K562 (cell line): ENCODE results near the gene FOXP4. TPM values are rescaled to one million over a fixed set of nuclear protein-coding genes. Genes with fewer than 3 reads are reported as not detected.

Source experiments
- ATAC-seq: fragments of 200-7000 bp; cut with Tn5 transposase; 3 replicates; pipeline ENCODE4 v1.9.1; 2020; ENCODE audit warnings: moderate library complexity
- BruUV-seq: library from RNA; stranded (reverse); fragments of 400-500 nt; replicated peaks from 2 replicates; lab custom pipeline; 2021; lab: Mats Ljungman, UMichigan
- CTCF ChIA-PET: fragments of 300-600 bp; formaldehyde crosslinking; extraction: SDS; loops from one replicate; lab custom pipeline; 2021; ENCODE audit warnings: low intra/inter-chr PET ratio; lab: Yijun Ruan, JAX
- POLR2A ChIA-PET: fragments of 300-600, 350-650 bp; sonication (Branson Sonifier 250); formaldehyde crosslinking; extraction: SDS; loops from one replicate; lab custom pipeline; 2021; ENCODE audit warnings: antibody characterized with exemption, inconsistent platforms; lab: Yijun Ruan, JAX
- DNase-seq, 4 experiments: peaks; one replicate each; pipeline versions ENCODE4 v3.0.0 to v3.0.0-alpha.2; 2011 to 2018; ENCODE audit warnings: low spot score in 3 of 4, mixed read lengths in 3 of 4; ENCODE audit errors: extremely low read depth in 1 of 4
- FAIRE-seq: peaks from 2 replicates; lab custom pipeline; 2011; peaks lifted over from hg19 to GRCh38; lab: Jason Lieb, UNC
- H2AFZ ChIP-seq: 2 replicates; pipeline ENCODE4 v1.6.0; 2011; ENCODE audit warnings: low read depth, low read length, control low read depth, inconsistent platforms
- H3K27ac ChIP-seq: fragments of 200-600 bp; 3 replicates; pipeline ENCODE4 v1.8.0; 2011; ENCODE audit warnings: low read depth, mild to moderate bottlenecking, control low read depth, inconsistent platforms, low read length, moderate library complexity, mixed read lengths; ENCODE audit errors: extremely low read depth
- H3K27me3 ChIP-seq, 2 experiments: fragments of 300-600 bp in 1 of 2; 2 replicates in 1 of 2; 3 replicates in 1 of 2; pipeline versions ENCODE4 v1.6.0 to v1.8.0; 2011; ENCODE audit warnings: inconsistent platforms in 2 of 2, low read length in 2 of 2, mild to moderate bottlenecking in 1 of 2, mixed read lengths in 1 of 2, moderate library complexity in 1 of 2; ENCODE audit not compliant: control insufficient read depth in 2 of 2, insufficient read depth in 2 of 2
- H3K36me3 ChIP-seq: fragments of 300-600 bp; 3 replicates; pipeline ENCODE4 v1.8.0; 2011; ENCODE audit warnings: mild to moderate bottlenecking, low read length, inconsistent platforms; ENCODE audit not compliant: control insufficient read depth, insufficient read depth
- H3K4me1 ChIP-seq, 2 experiments: fragments of 200-600 bp in 1 of 2; replicated peaks in 1 of 2; 2 replicates in 1 of 2; 3 replicates in 1 of 2; pipeline versions ENCODE4 v1.5.1 to v1.8.0; 2011; ENCODE audit warnings: inconsistent platforms in 2 of 2, low read length in 2 of 2, mild to moderate bottlenecking in 1 of 2, mixed read lengths in 1 of 2, moderate library complexity in 1 of 2; ENCODE audit not compliant: control insufficient read depth in 2 of 2, insufficient read depth in 2 of 2
- H3K4me2 ChIP-seq: 2 replicates; pipeline ENCODE4 v1.6.1; 2011; ENCODE audit warnings: low read length, control low read depth, inconsistent platforms, mixed read lengths; ENCODE audit not compliant: insufficient read depth
- H3K4me3 ChIP-seq: fragments of 200-600 bp; sonication (generic), shearing (Covaris generic); 2 replicates; pipeline ENCODE4 v1.5.1; 2016; ENCODE audit warnings: control low read depth, inconsistent platforms
- H3K79me2 ChIP-seq: fragments of 200-600 bp; 3 replicates; pipeline ENCODE4 v1.8.0; 2011; ENCODE audit warnings: low read length, inconsistent platforms; ENCODE audit not compliant: control insufficient read depth, insufficient read depth
- H3K9ac ChIP-seq, 2 experiments: 2 replicates each; pipeline versions ENCODE4 v1.6.0 to v1.6.1; 2011; ENCODE audit warnings: low read depth in 2 of 2, low read length in 2 of 2, control low read depth in 1 of 2, inconsistent platforms in 1 of 2, mild to moderate bottlenecking in 1 of 2, mixed read lengths in 1 of 2; ENCODE audit not compliant: insufficient read depth in 1 of 2
- H3K9me1 ChIP-seq: one replicate; pipeline ENCODE4 v1.6.0; 2011; ENCODE audit warnings: inconsistent platforms, mild to moderate bottlenecking, low read length, moderate library complexity; ENCODE audit not compliant: control insufficient read depth, insufficient read depth
- H3K9me3 ChIP-seq: replicated peaks from 2 replicates; pipeline ENCODE4 v1.5.1; 2011; ENCODE audit warnings: low read depth, low read length, inconsistent platforms; ENCODE audit not compliant: control insufficient read depth, insufficient read depth
- H4K20me1 ChIP-seq: replicated peaks from 2 replicates; pipeline ENCODE4 v1.6.1; 2011; ENCODE audit warnings: low read length, inconsistent platforms, mixed read lengths; ENCODE audit not compliant: control insufficient read depth, insufficient read depth
- ELF4 ChIP-seq: fragments of 450-650 bp; formaldehyde crosslinking; IDR thresholded peaks from 2 replicates; pipeline ENCODE4 v1.4.0; 2022; ENCODE audit warnings: missing genetic modification characterization
- NR2C2 ChIP-seq, 2 experiments: fragments of 200-800 bp in 1 of 2; sonication (Bioruptor generic) in 1 of 2; sonication (generic) in 1 of 2; formaldehyde crosslinking in 1 of 2; IDR thresholded peaks; 2 replicates each; pipeline versions ENCODE4 v1.6.1 to v1.8.0; 2016 to 2022; ENCODE audit warnings: mild to moderate bottlenecking in 1 of 2, missing compliant biosample characterization in 1 of 2, missing genetic modification characterization in 1 of 2, missing genetic modification reagents in 1 of 2
- SMAD1 ChIP-seq: fragments of 150-350 bp; IDR thresholded peaks from 2 replicates; pipeline ENCODE4 v1.6.1; 2014; ENCODE audit warnings: low read length, low read depth; ENCODE audit not compliant: partially characterized antibody
- SMAD4 ChIP-seq: fragments of 250-450 bp; sonication (Bioruptor Pico); conservative IDR thresholded peaks from 2 replicates; pipeline ENCODE4 v1.8.0; 2021; ENCODE audit warnings: inconsistent platforms, mild to moderate bottlenecking, moderate library complexity
- TAF15 ChIP-seq: fragments of 200-400 bp; formaldehyde crosslinking; IDR thresholded peaks from 2 replicates; pipeline ENCODE4 v1.6.1; 2017; ENCODE audit warnings: mild to moderate bottlenecking, low read depth, low read length, moderate library complexity
- ZBTB33 ChIP-seq: sonication (generic); formaldehyde crosslinking; IDR thresholded peaks from 2 replicates; pipeline ENCODE4 v1.8.1; 2023; ENCODE audit warnings: mild to moderate bottlenecking, missing genetic modification reagents
- ZNF395 ChIP-seq: fragments of 200-800 bp; sonication (Bioruptor generic); IDR thresholded peaks from 2 replicates; pipeline ENCODE4 v1.6.1; 2017; ENCODE audit warnings: missing genetic modification characterization, missing compliant biosample characterization
- ZNF780A ChIP-seq: fragments of 250-450 bp; sonication (Bioruptor Pico); IDR thresholded peaks from 2 replicates; pipeline ENCODE4 v1.5.0; 2021; ENCODE audit warnings: mild to moderate bottlenecking
- WGBS: fragments of 100-300 bp; shearing (Covaris generic); methylation state at CpG from one replicate; pipeline ENCODE4 v1.1.6; 2016; ENCODE audit warnings: low coverage, mixed read lengths; ENCODE audit not compliant: insufficient coverage; ENCODE audit errors: missing lambda C conversion rate; 5-methylcytosine and 5-hydroxymethylcytosine counted together
- in situ Hi-C: fragments of 300-500 bp; cut with MboI; formaldehyde crosslinking; loops from 4 replicates; pipeline ENCODE4 v1.15.0; 2018; ENCODE audit warnings: inconsistent platforms, mixed read lengths
- intact Hi-C: fragments of 100-400 bp; cut with micrococcal nuclease; formaldehyde crosslinking; loops from 2 replicates; pipeline ENCODE4 v1.14.2; 2022
- polyA plus RNA-seq, 8 experiments: library from polyadenylated mRNA; depleted of rRNA in 4 of 8; stranded (reverse) in 5 of 8; unstranded in 3 of 8; fragments of >200 nt; fragmentation: Nextera tagmentation in 2 of 8; fragmentation: Illumina TruSeq in 1 of 8; extraction: Ambion mirVana in 2 of 8; extraction: Trizol in 1 of 8; gene quantifications; 2 replicates each; pipeline versions ENCODE4 v1.2.1 to v1.2.3, GENCODE V29; 2011 to 2014; ENCODE audit warnings: inconsistent platforms in 1 of 8, missing spikeins in 1 of 8
- total RNA-seq, 7 experiments: library from RNA; depleted of rRNA in 6 of 7; stranded (reverse); fragments of >200 nt in 6 of 7; fragmentation: Illumina TruSeq in 2 of 7; extraction: Trizol in 2 of 7; gene quantifications; 2 replicates each; pipeline versions ENCODE4 v1.2.1 to v1.2.3, GENCODE V29; 2011 to 2021; ENCODE audit warnings: low replicate concordance in 1 of 7

FOXP4 gene
- total and polyA plus RNA-seq, 9 of the 15 experiments (the other 6 are each of a cell fraction or from before 2014, with no cell fraction given), result 0.11 to 29.4 (median 2.3) TPM

- BruUV-seq, result no TSS peak
- H3K4me1 ChIP-seq, result peaks cover 0 to 17% of the 10 kb centered on the region in 2 experiments; a peak in 2 of 5 replicates
- H3K4me3 ChIP-seq, result no peak overlapping the region
- DNase-seq (no peak), FAIRE-seq (no peak), ATAC-seq (no peak)
- no peak overlapping the region for H2AFZ ChIP-seq
- no peak overlapping the region for H3K9ac ChIP-seq
- no peaks in the 10 kb centered on the region for H3K79me2 ChIP-seq
- ChIA-PET POLR2A (interaction anchor here (1.5 kb wide), 1 partner anchor 13 kb away, joined by 4 read pairs; no protein-coding TSS in a partner anchor), CTCF (no interaction called here)
- 35% methylated on average over 26 of the region's 31 CpGs for WGBS
- intact Hi-C loops, result no loop called here
- H3K27ac ChIP-seq, result no peak overlapping the region
- H3K9me3 ChIP-seq, result no peaks in the 10 kb centered on the region
- no peaks in the 10 kb centered on the region for H3K9me1 ChIP-seq
- no peaks in the 10 kb centered on the region for H3K36me3 ChIP-seq
- H3K4me2 ChIP-seq, result no peak overlapping the region
- TF ChIP-seq ELF4 (CRISPR knock-in tag), result no peak
- TF ChIP-seq, all 486 proteins: peak for 0
- H3K27me3 ChIP-seq, result peaks cover 30 to 51% of the 10 kb centered on the region in 2 experiments
- in situ Hi-C loops, result no loop called here
- H4K20me1 ChIP-seq, result peaks cover 7% of the 10 kb centered on the region
Measured at GRCh38 chr6:41504466-41505121, 41.6 kb upstream of the FOXP4 start.

DNA sequence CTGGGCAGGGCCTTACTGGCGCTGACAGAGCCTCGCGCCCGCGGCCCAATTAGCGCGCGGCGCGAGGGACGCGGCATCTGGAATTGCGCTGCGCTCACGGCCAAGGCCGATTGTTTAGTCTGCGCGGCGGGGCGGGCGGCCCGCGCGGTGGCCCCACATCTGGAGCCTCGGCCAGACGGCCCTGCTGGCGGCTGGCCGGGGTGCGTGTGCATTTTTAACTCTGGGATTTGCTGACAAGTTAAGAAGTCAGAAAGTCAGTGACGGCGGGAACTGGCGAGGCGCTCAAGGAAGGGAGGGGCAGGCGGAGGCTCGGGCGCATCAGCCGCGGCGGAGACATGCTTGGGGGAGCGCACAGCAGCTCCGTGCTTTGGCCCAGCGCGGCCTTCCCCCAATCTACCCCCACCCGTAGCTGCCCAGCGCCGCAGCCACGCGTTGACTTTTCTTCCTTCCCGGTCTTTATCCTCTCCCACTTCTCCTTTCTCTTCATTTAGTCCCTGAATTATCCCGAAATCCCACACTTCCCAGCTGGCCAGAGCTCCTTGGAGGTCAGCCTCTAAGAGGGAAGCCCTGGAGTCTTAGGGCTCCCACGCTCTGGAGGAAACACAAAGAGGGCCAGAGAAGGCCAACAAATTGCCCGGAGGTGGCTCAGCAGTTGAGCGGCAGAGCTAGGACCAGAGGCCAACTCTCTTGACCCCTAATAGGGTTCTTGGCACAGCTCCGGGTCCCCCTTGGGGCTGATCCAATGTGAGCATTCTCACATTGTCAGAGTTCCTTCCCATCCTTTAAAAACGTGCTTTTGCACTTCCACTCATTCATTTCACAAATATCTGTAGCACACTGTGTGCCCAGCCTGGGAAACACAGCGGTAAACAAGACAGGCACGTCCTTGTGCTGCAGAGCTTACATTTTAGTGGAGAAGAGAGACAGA lies 40.8 kb upstream of the FOXP4 start:
- no peaks in the 10 kb centered on the region for H3K36me3 ChIP-seq
- H3K4me3 ChIP-seq, result no peak overlapping the region
- peaks cover 4% of the 10 kb centered on the region; the same call in 1 of the 2 replicates for H4K20me1 ChIP-seq
- no peaks in the 10 kb centered on the region for H3K9me3 ChIP-seq
- CTCF ChIA-PET, result no interaction called here
- intact Hi-C loops, result no loop called here
- H3K9ac ChIP-seq, result no peak overlapping the region
- POLR2A ChIA-PET, result interaction anchor here (1.5 kb wide), 1 partner anchor 12 kb away, joined by 4 read pairs; no protein-coding TSS in a partner anchor
- peak; percentile 29; the same call in 2 of the 3 replicates for ATAC-seq
- no peak overlapping the region for H2AFZ ChIP-seq
- H3K9me1 ChIP-seq, result no peaks in the 10 kb centered on the region
- 14% methylated on average over 41 of the region's 57 CpGs for WGBS
- no peak for TF ChIP-seq SMAD1
- peak; percentile 26; the same call in 1 of the 2 replicates for TF ChIP-seq SMAD4
- TF ChIP-seq ZNF780A (CRISPR knock-in tag), result no peak
- no peak for TF ChIP-seq NR2C2 (CRISPR knock-in tag; IDR thresholded peaks at IDR 0.05)
- TF ChIP-seq NR2C2 (tag; IDR thresholded peaks at IDR 0.05), result no peak
- TF ChIP-seq TAF15, result no peak
- no peak for TF ChIP-seq ZNF395 (CRISPR knock-in tag)
- TF ChIP-seq ZBTB33 (CRISPR knock-in tag), result peak; percentile 94
- no peak overlapping the region for H3K27ac ChIP-seq
- no TSS peak for BruUV-seq
- peaks cover 0 to 17% of the 10 kb centered on the region in 2 experiments; a peak in 2 of 5 replicates for H3K4me1 ChIP-seq
- H3K4me2 ChIP-seq, result no peak overlapping the region
- H3K79me2 ChIP-seq, result no peaks in the 10 kb centered on the region
- peaks cover 30 to 56% of the 10 kb centered on the region in 2 experiments for H3K27me3 ChIP-seq
- in situ Hi-C loops, result no loop called here
- no peak for FAIRE-seq
- peak in 2 of 4 experiments; percentile 31 to 32 for DNase-seq
